CD4-positive, alpha-beta T cell treated with Interleukin-1 beta for 1 hour (primary cell): Measurements from ENCODE around the gene CRACR2A.

Experiments
- DNase-seq, 2 donors: peaks; one replicate each; pipeline ENCODE4 v3.0.0-alpha.2; 2020 to 2022

Gene CRACR2A

DNA sequence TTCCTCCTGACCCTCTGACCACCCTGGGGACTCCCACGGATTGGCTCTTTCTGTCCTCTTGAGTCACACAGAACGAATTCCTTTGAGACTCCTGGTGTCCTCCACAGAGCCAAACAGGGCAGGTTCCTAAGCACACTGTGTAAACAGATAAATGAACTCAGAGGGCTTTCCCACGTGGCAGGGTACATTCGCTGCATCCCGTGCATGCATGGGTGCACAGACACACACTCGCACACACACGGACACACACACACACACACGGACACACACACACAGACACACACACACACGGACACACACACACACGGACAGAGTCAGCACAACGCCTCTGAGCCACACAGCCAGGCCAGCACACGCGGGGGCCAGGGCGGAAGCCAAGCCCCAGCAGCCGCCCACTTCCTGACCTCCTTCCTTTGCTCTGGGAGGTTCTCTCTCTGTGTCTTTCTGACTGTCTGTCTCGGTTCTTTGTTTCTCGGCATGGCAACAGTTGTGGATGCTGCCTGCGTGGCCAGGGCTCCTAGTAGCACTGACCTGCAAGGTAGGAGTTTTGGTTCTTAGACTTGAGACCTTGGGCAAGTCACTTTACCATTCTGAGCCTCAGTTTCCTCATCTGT is 706 bp downstream of the CRACR2A start:
- peak; percentile 72 to 75 for DNase-seq

DNA sequence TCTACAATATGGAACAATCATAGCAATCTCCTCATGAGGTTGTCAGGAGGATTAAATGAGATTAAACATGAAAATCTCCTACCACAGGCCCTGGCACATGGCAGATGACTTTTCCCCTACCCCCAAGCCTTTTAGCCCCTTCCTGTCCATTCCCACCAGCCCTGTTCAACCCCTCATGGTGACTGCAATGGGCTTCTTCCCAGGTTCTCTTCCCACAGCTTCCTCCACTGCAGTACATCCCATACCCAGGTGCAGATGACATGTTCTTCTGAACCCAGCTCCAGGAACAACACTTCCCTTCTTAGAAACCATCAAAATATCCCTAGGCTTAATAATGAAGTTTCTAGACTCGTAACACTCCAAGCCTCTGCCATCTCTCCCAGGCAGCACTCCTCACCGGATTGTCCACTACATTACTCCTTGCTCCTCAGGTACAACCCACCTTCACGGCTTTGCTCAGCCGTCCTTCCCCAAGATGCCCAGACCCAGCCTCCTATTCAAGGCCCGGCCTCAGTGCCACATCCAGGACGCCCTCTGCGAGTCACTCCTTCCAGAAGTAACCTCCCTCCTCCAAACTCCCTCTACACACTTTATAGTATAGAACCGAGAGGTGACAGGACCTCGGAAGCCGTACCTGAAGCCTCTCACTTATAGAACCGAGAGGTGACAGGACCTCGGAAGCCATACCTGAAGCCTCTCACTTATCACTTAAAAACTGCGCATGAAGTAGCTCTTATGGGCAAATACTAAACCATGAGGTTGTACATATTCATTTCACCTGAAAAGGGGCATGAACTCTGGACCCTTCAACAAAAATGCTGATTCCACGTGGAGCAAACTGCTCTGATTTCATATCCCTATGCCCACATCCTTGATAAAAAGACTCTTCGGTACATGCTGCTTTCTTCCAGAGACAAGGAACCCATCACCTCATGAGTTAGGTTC is 1.5 kb downstream of the CRACR2A start:
- no peak for DNase-seq

DNA sequence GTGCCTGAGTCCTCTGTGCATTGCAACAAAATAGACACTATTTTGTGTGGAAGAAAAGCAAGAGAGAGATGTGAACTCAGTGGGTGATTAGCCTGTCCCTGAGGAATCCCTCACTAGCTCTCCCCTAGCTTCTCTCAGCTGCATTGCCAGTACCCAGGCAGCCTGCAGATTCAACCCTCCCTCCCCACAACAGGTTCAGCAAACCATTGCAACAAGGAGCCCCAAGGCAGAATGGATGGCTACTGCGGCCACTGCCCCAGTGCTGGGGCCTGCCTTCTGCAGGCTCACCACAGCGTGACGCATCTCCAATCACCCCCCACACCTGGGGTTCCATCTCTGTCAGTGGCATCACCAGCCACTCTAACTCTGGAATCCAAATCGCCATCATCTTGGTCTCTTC is 2.3 kb downstream of the CRACR2A start:
- DNase-seq, result no peak

DNA sequence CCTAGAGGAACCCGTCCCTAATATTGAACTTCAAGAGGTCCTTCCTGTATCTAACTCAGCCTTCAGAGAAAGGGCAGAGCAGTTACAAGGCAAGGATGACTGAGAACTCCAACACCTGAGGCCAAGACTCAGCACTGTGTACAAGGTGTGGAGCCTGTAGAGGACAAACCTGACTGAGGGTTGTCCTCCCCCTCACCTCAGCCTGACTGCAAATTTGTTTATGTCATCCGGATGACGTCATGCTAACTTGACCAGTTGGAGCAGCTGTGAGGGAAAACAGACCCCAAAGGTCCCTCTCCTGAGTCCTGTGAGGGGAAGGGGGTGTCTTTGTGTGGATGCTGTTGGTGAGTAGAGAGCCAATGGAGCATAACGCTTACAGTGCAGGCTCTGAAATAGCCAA is 4.3 kb downstream of the CRACR2A start:
- DNase-seq, result no peak

DNA sequence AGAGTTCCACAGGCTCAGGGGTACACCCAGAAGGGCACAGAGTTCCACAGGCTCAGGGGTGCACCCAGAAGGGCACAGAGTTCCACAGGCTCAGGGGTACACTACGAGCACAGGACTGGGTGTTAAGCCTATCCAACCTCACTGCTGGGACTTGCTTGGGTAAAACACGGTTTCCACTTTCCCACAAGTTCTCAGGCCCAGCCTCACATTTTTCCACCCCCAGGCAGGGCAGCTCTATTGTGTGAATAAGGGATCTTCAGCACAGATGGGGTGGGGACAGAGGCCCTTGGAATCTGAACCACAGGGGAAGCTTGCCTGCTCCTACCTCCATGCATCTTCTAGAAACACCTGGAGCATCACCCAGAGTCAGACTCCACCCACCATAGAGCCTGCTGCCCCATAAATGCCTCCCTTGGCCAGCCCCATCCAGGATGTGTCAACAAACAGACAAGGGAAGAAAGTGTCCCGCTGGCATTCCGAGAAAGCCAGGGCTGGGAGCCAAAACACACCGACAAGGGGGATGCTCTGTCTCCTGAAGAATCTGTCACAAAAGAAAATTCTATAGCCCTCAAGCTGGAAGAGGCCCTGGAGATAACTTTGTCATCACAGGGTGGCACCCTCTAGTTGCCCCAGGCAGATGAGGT is 4.8 kb downstream of the CRACR2A start:
- no peak for DNase-seq

DNA sequence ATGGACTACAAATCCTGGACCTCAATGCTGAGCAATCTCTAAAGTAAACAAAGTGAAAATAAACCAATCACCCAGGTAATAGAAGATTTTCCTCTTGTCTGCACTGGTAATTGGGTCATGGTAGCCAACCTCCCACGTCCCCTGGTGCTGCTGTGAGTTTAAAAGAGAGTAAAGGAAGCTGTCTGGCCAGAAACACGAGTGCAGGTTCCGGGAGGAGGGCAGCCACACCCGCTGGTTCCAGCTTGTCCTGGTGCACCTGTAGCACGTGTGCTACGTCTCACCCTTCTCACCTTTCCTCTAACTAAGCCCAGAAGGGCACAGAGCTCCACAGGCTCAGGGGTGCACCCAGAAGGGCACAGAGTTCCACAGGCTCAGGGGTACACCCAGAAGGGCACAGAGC is 5.4 kb downstream of the CRACR2A start:
- DNase-seq, result peak in 1 of 2 donors; percentile 29

DNA sequence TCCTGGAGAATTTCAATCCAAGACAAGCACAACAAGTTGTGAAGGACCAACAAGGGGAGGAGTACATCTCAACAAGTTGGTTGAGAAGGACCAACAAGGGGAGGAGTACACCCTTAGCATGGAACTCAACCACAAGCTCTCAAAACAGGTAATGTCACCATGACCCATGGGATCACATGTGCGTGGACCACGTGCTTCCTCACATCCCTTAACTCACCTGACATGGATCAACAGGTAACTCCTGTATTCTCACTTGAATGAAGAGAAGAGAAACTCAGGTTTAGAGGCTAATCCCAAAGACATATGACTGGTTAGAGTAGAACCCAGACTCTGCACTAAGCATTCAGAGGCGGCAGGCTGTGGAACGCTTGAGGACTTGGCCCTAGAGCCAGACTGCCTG is 6.2 kb downstream of the CRACR2A start:
- no peak for DNase-seq

DNA sequence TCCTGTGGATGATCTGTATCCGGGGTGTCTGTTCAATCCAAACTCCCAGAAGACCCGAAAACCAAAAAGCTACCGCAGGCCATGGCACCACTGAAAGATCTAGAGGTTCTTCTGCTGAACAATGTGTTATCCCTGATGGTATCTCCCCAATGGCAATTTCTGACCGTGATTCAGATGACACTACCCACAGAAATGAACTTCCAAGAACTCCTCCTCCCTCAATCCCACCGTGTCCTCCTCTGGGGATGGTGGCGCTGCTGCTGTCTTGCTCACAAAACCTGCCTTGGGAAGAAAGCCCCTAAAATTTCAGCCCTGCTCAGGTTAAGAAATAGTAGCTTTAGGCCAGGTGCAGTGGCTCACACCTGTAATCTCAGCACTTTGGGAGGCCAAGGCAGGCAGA is 7.8 kb downstream of the CRACR2A start:
- DNase-seq, result no peak

DNA sequence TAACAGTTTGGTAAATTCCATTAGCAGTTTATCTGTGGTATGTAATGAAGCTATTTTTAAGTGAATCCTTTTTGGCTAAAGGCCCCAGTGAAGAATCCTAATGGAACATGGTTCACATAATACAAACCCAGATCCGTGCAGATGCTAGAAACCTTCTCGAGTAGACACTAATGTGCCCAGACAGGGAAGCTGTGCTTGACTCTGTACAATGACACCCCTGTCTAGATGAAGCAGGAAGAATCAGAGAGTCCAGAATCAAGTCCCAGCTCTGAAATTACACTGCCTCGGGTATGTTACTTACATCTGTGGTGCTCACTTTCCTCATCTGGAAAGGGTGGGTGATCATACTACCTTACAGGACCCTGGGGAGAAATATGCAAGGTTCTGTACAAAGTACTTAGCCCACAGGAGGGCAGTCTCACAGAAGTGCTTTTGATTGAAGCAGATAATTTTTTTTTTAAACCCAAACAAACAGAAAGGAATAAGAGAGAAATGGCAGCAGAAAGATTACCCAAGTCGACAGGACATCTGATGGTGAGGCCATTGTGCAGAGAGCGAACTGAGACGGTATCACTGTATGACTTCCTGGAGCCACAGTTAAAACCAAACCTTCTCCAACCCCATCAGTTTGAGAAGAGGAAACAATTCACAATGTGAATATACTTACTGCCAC is 8.5 kb downstream of the CRACR2A start:
- DNase-seq, result peak in 1 of 2 donors; percentile 11

DNA sequence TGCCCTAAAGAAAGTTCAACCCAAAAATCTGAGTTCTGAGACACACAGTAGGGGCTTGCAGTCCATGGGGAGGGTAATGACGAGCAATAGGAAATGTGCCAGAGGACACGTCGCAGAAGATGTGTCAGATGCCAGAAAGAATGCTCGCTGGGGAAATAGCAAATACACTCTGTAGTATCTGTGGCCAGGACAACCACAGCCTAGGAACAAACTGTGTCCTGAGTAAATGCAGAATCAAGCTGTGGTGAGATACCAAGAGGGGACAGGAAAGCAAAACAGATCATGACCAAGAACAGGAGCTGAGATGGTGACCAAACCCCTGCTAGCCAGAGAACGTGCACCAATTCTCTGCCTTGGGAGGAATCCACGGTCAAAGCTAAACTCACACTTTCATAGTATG is 9.1 kb downstream of the CRACR2A start:
- DNase-seq, result no peak

DNA sequence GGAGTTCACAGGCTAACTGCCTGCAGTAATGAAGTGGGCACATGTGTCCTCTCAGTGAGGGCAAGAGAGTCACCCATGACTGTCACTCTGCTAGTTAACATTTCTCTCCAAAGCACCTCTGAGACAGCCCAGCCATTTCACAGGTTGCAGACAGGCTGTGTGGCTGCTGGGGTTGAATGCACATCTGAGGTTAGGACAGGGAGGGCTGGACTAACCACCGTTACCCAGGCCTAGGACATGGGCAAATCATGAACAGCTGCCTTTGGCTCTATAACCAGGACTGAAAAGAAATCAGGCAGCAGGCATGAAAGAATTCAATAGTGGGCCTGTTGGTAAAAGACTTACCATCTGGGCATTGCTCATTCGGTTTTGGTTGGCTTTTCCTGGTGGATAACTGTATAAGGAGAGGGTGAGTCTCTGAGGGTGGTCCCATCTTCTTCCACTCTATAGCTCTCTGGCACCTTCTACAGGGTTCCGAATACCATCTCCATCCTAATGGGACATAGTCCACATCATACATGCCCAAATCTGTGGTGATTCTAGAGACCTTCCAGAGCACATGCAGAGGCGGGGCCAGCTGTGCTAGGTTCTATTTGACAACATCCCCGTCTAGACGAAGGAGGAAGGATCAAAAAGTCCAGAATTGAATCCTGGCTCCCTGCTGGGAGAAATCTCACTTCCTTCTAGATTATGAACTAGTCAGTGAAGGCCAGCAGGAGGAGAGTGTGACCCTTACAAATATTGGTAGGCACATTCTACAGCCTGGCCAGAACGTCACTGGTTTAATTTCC is 10.8 kb downstream of the CRACR2A start:
- no peak for DNase-seq

DNA sequence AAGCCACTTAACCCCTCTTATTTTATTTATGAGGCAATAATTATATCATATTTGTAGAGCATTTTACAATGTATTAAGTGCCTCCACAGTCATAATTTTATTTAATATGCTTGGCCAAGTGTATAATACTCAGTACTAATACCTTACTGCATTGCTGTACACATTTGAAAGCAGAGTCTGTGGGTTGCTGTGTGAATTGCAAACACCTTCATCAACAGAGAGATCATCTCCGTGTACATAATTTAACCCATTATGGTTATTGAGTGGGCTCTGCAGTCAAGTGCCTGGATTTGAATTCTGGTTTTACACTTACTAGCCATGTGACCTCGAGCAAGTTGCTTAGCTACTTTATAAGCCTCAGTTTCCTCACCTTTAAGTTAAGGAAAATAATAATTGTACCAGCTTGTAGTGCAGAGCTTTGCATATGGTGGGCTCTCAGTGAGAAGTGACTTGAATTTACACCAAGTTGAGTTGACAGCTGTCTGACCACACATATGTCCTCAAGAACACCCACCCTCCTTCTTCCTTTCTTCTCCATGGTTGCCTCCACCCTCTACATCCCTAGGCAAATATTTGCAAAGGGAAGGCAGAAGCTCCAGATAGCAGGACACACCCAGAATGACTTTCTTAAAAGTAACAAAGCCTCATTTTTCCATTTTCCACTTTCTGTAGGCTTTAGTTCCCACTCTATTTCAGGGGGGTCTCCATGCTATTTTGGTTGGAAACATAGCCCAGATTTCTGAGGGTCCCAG is 12.3 kb downstream of the CRACR2A start:
- no peak for DNase-seq

DNA sequence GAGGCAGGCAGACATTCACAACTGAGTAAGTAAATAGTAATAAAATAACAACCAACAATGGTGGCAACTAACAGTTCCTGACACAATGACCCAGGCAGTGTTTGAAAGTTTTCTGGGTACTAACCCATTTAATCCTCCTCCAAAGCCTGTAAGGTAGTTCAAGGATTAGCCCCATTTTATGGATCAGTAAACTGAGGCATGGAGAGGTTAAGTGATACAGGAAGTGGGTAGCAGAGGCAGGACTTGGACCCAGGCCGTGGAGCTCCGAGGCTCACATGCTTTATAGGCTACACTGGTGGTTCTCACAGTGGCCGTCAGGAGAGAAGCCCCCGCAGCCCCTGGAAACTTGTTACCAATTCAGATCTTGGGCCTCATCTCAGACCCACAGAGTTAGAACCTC is 17.5 kb downstream of the CRACR2A start:
- no peak for DNase-seq

DNA sequence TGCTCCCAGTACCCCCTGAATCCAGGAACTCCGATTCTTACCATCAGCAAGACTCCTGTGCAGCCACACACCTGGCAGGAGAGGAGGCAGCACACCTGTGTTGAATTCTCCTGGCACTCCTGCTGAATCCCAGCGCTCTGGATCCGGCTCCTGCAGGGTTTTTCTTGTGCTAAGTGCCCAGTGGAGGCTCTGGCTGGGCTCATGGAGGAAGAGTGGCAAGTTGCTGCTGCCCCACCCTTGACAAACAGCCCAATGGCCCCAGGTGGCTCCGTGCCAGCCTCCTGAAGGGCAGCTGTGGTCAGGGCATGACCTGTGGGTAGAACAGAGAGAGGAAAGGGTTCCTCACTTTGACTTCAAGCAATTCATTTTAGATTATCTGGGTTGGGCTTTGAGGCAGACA is 20.0 kb downstream of the CRACR2A start:
- no peak for DNase-seq

DNA sequence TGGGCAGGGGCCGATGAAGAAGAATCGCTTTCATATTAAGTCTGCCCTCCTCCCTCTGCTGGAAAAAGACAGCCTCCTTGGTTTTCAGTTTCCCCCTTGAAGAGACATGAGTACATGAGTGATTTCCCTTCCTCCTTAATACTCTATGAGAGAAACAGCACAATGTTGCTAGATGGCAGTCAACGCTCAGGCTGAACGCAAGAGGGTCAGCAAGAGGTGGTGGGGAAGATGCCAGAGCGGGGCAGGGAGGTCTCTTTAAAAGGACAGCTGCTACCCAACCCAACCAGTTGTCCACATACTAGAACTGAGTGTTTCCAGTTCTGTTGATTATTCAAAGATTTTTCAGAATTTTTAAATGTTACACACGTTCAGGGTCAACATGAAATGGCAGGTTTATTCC is 22.8 kb downstream of the CRACR2A start:
- DNase-seq, result no peak

DNA sequence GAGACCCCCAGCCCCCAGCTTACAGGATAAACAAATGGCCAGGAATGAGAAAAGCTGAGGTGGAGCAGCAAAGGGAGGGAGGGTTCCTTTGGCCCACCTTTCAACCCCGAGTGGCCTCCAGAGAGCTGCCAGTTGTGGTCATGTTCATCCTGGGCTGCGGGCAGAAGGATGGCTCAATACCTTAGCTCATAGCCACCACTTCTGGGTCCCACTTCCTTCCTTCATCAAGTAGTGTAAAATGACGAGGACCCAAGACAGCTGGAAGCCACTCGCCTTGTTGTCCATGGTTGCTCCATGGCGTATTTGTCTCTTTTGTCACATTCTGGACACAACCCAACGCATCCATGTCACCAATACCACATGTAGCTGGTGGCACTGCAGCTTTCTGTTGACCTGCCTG is 24.2 kb downstream of the CRACR2A start:
- DNase-seq, result peak; percentile 20 to 58

DNA sequence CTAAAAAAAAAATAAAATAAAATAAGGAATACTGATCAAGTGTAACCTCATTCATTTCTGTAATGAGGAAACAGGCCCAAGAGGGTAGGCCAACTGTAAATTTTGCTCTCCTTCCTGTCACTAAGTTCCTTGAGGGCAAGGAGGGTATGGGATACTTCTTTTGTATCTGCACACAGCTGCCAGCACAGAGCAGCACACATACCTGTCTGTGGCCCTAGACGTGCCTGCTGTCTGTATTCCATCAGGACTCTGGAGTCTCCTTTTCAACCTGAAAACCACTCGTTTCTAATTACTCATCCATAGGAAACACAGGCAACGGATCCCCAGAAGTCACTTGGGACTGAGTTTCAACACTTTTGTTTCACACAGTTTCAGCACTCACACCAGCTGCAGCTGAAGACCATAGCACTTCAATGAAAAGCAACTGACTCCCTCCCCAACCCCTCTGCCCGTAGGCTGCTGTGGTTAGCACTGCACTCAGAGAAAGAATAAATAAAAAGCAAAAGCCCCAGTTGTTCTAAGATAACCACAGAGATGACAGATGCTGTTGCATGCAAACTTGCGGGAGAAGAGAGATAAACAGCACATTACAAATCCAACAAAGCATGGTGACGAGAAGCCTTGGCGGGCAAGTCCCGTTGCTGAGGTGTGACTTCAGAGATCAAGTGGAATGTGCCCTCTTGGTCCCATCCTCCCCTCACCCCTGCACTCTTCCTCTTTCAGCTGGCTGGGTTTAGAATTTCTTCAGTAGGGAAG is 24.9 kb downstream of the CRACR2A start:
- DNase-seq, result peak; percentile 40 to 50

DNA sequence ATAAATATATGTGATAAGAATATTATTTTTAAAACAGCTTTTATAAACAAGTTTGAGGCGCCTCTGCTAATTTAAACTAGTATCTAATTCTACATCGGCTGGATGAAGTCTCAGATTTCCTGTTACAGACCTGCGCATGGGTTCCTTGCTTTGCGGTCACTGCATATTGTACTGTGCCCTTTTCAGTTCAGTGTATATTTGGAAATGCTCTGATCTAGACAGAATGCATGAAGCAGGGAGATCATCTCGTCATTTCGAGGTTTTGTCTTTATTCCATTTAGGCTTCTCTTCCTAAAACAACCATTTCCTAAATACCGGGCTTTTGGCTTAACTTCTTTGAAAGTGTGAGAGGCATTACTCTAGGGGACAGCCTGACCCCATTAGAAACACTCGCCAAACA is 25.6 kb downstream of the CRACR2A start:
- DNase-seq, result no peak

DNA sequence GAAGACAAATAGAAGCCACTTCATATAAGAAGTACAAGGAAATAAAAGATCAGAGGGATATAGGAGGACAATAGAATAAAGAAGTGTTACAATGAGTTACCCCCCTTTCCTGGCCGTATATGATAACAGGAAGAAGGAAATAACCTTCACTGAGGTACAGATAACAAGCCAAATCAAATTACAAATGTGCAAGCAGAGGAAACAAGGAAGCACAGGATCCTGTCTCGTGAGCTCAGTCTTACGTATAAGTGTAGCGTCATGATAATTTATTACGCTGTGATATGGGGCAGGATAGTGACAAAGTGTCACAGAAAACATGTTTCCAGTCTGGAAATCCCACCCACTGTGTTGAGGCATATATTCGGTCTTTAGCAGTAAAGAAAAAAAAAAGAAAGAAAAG is 26.5 kb downstream of the CRACR2A start:
- no peak for DNase-seq

DNA sequence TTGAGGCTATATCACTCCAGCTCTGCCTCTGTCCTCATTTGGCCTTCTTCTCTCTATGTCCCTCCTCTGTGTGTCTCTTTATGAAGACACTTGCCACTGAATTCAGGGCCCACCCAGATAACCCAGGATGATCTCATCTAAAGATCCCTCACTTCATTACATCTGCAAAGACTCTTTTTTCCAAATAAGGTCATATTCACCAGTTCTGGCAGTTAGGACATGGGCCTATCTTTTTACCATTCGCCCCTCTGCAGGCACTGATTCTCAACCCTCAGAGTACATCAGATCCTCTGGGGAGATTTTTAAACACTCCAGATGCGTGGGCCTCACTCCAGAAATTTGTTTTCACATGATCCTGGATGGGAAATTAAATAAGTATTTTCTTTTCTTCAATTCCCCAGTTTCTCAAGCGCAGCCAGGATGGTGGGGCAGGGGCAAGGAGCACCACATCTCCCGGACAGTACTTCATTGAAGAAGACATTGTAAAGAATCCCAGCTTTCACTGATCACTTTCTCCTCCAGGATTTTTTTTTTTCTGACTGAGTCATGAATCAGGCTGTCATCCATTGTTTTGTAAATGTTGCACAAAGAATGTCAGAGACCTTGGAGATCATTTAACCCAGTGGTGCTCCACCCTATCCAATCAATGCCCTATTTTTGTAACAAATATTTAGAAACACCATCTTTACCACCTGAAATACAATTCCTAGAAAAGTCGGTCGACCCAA is 27.4 kb downstream of the CRACR2A start:
- DNase-seq, result no peak
